UCSD-AML1 (cell line): ENCODE measurements around the gene MRPL55.

Experiments
- DNase-seq: peaks from one replicate; lab custom pipeline; 2025; ENCODE audit not compliant: unreplicated experiment; lab: John Stamatoyannopoulos, UW

The MRPL55 gene

GRCh38 chr1:228058172-228058948 is 50.7 kb downstream of the MRPL55 start:
- no peak for DNase-seq
